HepG2 (cell line): Measurements from ENCODE around the gene TNP2. TPM values are rescaled to one million over a fixed set of nuclear protein-coding genes. Genes with fewer than 3 reads are reported as not detected.

Source experiments
- CREBL2 ChIP-seq: sonication (generic); formaldehyde crosslinking; IDR thresholded peaks from 2 replicates; pipeline ENCODE4 v1.8.1; 2023; ENCODE audit warnings: missing genetic modification reagents, mild to moderate bottlenecking, borderline replicate concordance
- GLMP ChIP-seq: sonication (generic); formaldehyde crosslinking; IDR thresholded peaks from 2 replicates; pipeline ENCODE4 v1.9.0; 2021; ENCODE audit warnings: missing genetic modification reagents, mild to moderate bottlenecking, borderline replicate concordance
- HMGA1 ChIP-seq: sonication (generic); formaldehyde crosslinking; conservative IDR thresholded peaks from 2 replicates; pipeline ENCODE4 v1.4.0; 2020; ENCODE audit warnings: missing genetic modification reagents
- KLF12 ChIP-seq: sonication (generic); formaldehyde crosslinking; IDR thresholded peaks from 2 replicates; pipeline ENCODE4 v1.4.0; 2020; ENCODE audit warnings: missing genetic modification reagents, borderline replicate concordance
- MAF1 ChIP-seq: sonication (generic); formaldehyde crosslinking; IDR thresholded peaks from 2 replicates; pipeline ENCODE4 v1.5.0; 2020; ENCODE audit warnings: missing genetic modification reagents, borderline replicate concordance
- MTF2 ChIP-seq: sonication (generic); formaldehyde crosslinking; IDR thresholded peaks from 2 replicates; pipeline ENCODE4 v1.5.0; 2020; ENCODE audit warnings: missing genetic modification reagents, borderline replicate concordance
- RXRA ChIP-seq: sonication (generic); formaldehyde crosslinking; IDR thresholded peaks from 2 replicates; pipeline ENCODE4 v1.5.1; 2020; ENCODE audit warnings: missing genetic modification reagents
- RXRB ChIP-seq: IDR thresholded peaks from 2 replicates; pipeline ENCODE4 v1.6.1; 2016; ENCODE audit warnings: borderline replicate concordance, missing genetic modification reagents, missing compliant biosample characterization
- SMAD1 ChIP-seq: sonication (generic); formaldehyde crosslinking; IDR thresholded peaks from 2 replicates; pipeline ENCODE4 v1.4.0; 2020; ENCODE audit warnings: missing genetic modification reagents, low read depth, mild to moderate bottlenecking, borderline replicate concordance
- SOX6 ChIP-seq, 2 experiments: fragments of 450-650 bp in 1 of 2; sonication (generic) in 1 of 2; formaldehyde crosslinking in 1 of 2; IDR thresholded peaks; 2 replicates each; pipeline versions ENCODE4 v1.4.0 to v1.6.1; 2017 to 2020; ENCODE audit warnings: antibody characterized with exemption in 1 of 2, mild to moderate bottlenecking in 1 of 2, missing genetic modification reagents in 1 of 2
- ZBTB38 ChIP-seq: sonication (generic); formaldehyde crosslinking; IDR thresholded peaks from 2 replicates; pipeline ENCODE4 v1.5.1; 2020; ENCODE audit warnings: mild to moderate bottlenecking, missing genetic modification reagents
- ZFP36L1 ChIP-seq: sonication (generic); formaldehyde crosslinking; IDR thresholded peaks from 2 replicates; pipeline ENCODE4 v1.8.0; 2022; ENCODE audit warnings: mild to moderate bottlenecking, missing genetic modification reagents, moderate library complexity
- ZMAT3 ChIP-seq: sonication (generic); formaldehyde crosslinking; conservative IDR thresholded peaks from 2 replicates; pipeline ENCODE4 v1.7.0; 2021; ENCODE audit warnings: missing genetic modification reagents
- ZNF432 ChIP-seq: sonication (generic); formaldehyde crosslinking; IDR thresholded peaks from 2 replicates; pipeline ENCODE4 v1.5.0; 2020; ENCODE audit warnings: missing genetic modification reagents, mild to moderate bottlenecking, borderline replicate concordance
- ZNF768 ChIP-seq: sonication (generic); formaldehyde crosslinking; IDR thresholded peaks from 2 replicates; pipeline ENCODE4 v1.4.0; 2020; ENCODE audit warnings: missing genetic modification reagents
- ZNF878 ChIP-seq: sonication (generic); formaldehyde crosslinking; IDR thresholded peaks from 2 replicates; pipeline ENCODE4 v1.8.1; 2023; ENCODE audit warnings: mild to moderate bottlenecking, missing genetic modification reagents, moderate library complexity
- polyA plus RNA-seq, 8 experiments: library from polyadenylated mRNA; depleted of rRNA in 3 of 8; stranded (reverse) in 7 of 8; unstranded in 1 of 8; fragments of >200 nt; fragmentation: Illumina TruSeq in 4 of 8; extraction: Trizol in 4 of 8; gene quantifications; 2 replicates each; pipeline versions ENCODE4 v1.2.1 to v1.2.3, GENCODE V29; 2011 to 2016; ENCODE audit warnings: low read depth in 4 of 8, missing spikeins in 1 of 8, mixed read lengths in 1 of 8; ENCODE audit not compliant: insufficient read depth in 1 of 8
- total RNA-seq, 5 experiments: library from RNA; depleted of rRNA; stranded (reverse); fragments of >200 nt; fragmentation: Illumina TruSeq; extraction: Trizol; gene quantifications; 2 replicates each; pipeline ENCODE4 v1.2.3, GENCODE V29; 2016; ENCODE audit warnings: low read depth in 1 of 5
- TF ChIP-seq, protein P1 (sequence below): sonication (generic); formaldehyde crosslinking; IDR thresholded peaks from 2 replicates; pipeline ENCODE4 v1.5.1; 2020; ENCODE audit warnings: missing genetic modification reagents, mild to moderate bottlenecking, borderline replicate concordance
- TF ChIP-seq, protein P2 (sequence below): sonication (generic); formaldehyde crosslinking; IDR thresholded peaks from 2 replicates; pipeline ENCODE4 v1.5.0; 2020; ENCODE audit warnings: missing genetic modification reagents, mild to moderate bottlenecking, borderline replicate concordance
- TF ChIP-seq, protein P3 (sequence below): sonication (generic); formaldehyde crosslinking; IDR thresholded peaks from 2 replicates; pipeline ENCODE4 v1.5.0; 2020; ENCODE audit warnings: missing genetic modification reagents, mild to moderate bottlenecking, borderline replicate concordance
- TF ChIP-seq, protein P4 (sequence below): sonication (generic); formaldehyde crosslinking; IDR thresholded peaks from 2 replicates; pipeline ENCODE4 v1.4.0; 2020; ENCODE audit warnings: missing genetic modification reagents

Gene TNP2
- total and polyA plus RNA-seq, 2 of the 13 experiments (the other 11 are each of a cell fraction or from before 2014, with no cell fraction given), result not detected

- TF ChIP-seq SMAD1 (CRISPR knock-in tag), result 0 out of 2 replicates have a peak, but pooled peaks have one; percentile 43
- TF ChIP-seq, protein P1, sequence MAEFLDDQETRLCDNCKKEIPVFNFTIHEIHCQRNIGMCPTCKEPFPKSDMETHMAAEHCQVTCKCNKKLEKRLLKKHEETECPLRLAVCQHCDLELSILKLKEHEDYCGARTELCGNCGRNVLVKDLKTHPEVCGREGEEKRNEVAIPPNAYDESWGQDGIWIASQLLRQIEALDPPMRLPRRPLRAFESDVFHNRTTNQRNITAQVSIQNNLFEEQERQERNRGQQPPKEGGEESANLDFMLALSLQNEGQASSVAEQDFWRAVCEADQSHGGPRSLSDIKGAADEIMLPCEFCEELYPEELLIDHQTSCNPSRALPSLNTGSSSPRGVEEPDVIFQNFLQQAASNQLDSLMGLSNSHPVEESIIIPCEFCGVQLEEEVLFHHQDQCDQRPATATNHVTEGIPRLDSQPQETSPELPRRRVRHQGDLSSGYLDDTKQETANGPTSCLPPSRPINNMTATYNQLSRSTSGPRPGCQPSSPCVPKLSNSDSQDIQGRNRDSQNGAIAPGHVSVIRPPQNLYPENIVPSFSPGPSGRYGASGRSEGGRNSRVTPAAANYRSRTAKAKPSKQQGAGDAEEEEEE (CRISPR knock-in tag), result no peak
- TF ChIP-seq ZNF768, result no peak
- TF ChIP-seq, protein P2, sequence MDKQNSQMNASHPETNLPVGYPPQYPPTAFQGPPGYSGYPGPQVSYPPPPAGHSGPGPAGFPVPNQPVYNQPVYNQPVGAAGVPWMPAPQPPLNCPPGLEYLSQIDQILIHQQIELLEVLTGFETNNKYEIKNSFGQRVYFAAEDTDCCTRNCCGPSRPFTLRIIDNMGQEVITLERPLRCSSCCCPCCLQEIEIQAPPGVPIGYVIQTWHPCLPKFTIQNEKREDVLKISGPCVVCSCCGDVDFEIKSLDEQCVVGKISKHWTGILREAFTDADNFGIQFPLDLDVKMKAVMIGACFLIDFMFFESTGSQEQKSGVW, result no peak
- 0 out of 2 replicates have a peak, but pooled peaks have one; percentile 3 for TF ChIP-seq ZBTB38 (CRISPR knock-in tag)
- TF ChIP-seq, protein P3, sequence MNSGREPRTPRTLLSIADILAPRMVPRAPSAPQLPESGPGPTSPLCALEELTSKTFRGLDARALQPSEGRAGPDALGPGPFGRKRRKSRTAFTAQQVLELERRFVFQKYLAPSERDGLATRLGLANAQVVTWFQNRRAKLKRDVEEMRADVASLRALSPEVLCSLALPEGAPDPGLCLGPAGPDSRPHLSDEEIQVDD (CRISPR knock-in tag), result 0 out of 2 replicates have a peak, but pooled peaks have one; percentile 55
- TF ChIP-seq GLMP (CRISPR knock-in tag), result no peak
- no peak for TF ChIP-seq SOX6 (IDR thresholded peaks at IDR 0.05)
- no peak; the same call in 1 of the 2 replicates for TF ChIP-seq SOX6 (CRISPR knock-in tag; IDR thresholded peaks at IDR 0.05)
- TF ChIP-seq ZNF878 (CRISPR knock-in tag), result no peak
- TF ChIP-seq, protein P4, sequence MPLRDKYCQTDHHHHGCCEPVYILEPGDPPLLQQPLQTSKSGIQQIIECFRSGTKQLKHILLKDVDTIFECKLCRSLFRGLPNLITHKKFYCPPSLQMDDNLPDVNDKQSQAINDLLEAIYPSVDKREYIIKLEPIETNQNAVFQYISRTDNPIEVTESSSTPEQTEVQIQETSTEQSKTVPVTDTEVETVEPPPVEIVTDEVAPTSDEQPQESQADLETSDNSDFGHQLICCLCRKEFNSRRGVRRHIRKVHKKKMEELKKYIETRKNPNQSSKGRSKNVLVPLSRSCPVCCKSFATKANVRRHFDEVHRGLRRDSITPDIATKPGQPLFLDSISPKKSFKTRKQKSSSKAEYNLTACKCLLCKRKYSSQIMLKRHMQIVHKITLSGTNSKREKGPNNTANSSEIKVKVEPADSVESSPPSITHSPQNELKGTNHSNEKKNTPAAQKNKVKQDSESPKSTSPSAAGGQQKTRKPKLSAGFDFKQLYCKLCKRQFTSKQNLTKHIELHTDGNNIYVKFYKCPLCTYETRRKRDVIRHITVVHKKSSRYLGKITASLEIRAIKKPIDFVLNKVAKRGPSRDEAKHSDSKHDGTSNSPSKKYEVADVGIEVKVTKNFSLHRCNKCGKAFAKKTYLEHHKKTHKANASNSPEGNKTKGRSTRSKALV (CRISPR knock-in tag), result 0 out of 2 replicates have a peak, but pooled peaks have one; percentile 15
- no peak for TF ChIP-seq RXRA (CRISPR knock-in tag)
- no peak for TF ChIP-seq HMGA1 (CRISPR knock-in tag)
- no peak for TF ChIP-seq ZMAT3 (CRISPR knock-in tag)
- TF ChIP-seq KLF12 (CRISPR knock-in tag), result no peak
- no peak for TF ChIP-seq RXRB (CRISPR knock-in tag)
- TF ChIP-seq MAF1 (CRISPR knock-in tag), result no peak
- no peak for TF ChIP-seq ZNF432
- TF ChIP-seq CREBL2 (CRISPR knock-in tag), result no peak
- 0 out of 2 replicates have a peak, but pooled peaks have one; percentile 59 for TF ChIP-seq ZFP36L1 (CRISPR knock-in tag)
- TF ChIP-seq MTF2 (CRISPR knock-in tag), result no peak
These were observed 8.6 kb upstream of the TNP2 start (continued) for GRCh38 chr16:11277607-11278337.
